GM10266 (cell line): ENCODE results near the gene PRDM16.

Experiments
- DNase-seq: peaks from one replicate; pipeline ENCODE4 v3.0.0; 2012; ENCODE audit errors: extremely low spot score
- CTCF ChIP-seq: IDR thresholded peaks from 2 replicates; pipeline ENCODE4 v1.5.1; 2012; ENCODE audit warnings: mild to moderate bottlenecking, low read depth; ENCODE audit not compliant: control insufficient read depth, insufficient read depth; ENCODE audit errors: missing control alignments

The PRDM16 gene

GRCh38 chr1:3124246-3124645 lies 55.2 kb downstream of the PRDM16 start:
- TF ChIP-seq CTCF, result no peak
- no peak for DNase-seq

GRCh38 chr1:3125078-3125477 lies 56.1 kb downstream of the PRDM16 start:
- no peak for DNase-seq

GRCh38 chr1:3125546-3126368 lies 56.8 kb downstream of the PRDM16 start:
- DNase-seq, result no peak
- no peak for TF ChIP-seq CTCF

More at GRCh38 chr1:3125078-3125477, 56.1 kb downstream of the PRDM16 start:
- TF ChIP-seq CTCF, result no peak

GRCh38 chr1:3126756-3127678 lies 58.0 kb downstream of the PRDM16 start:
- no peak for DNase-seq
- TF ChIP-seq CTCF, result no peak

- no peak for DNase-seq
- no peak for TF ChIP-seq CTCF
These were observed 58.7 kb downstream of the PRDM16 start for GRCh38 chr1:3127738-3128137.

- no peak for TF ChIP-seq CTCF
These were observed 59.6 kb downstream of the PRDM16 start for GRCh38 chr1:3128431-3129132.

More at GRCh38 chr1:3128431-3129132, 59.6 kb downstream of the PRDM16 start:
- DNase-seq, result no peak
